Measurements from ENCODE around the gene PCMTD2. TPM values are rescaled to one million over a fixed set of nuclear protein-coding genes. Genes with fewer than 3 reads are reported as not detected.

The PCMTD2 gene
- total and polyA plus RNA-seq, 2 of the 8 experiments (the other 6 are each of a cell fraction or from before 2014, with no cell fraction given): 21.4 to 55.1 TPM

DNA sequence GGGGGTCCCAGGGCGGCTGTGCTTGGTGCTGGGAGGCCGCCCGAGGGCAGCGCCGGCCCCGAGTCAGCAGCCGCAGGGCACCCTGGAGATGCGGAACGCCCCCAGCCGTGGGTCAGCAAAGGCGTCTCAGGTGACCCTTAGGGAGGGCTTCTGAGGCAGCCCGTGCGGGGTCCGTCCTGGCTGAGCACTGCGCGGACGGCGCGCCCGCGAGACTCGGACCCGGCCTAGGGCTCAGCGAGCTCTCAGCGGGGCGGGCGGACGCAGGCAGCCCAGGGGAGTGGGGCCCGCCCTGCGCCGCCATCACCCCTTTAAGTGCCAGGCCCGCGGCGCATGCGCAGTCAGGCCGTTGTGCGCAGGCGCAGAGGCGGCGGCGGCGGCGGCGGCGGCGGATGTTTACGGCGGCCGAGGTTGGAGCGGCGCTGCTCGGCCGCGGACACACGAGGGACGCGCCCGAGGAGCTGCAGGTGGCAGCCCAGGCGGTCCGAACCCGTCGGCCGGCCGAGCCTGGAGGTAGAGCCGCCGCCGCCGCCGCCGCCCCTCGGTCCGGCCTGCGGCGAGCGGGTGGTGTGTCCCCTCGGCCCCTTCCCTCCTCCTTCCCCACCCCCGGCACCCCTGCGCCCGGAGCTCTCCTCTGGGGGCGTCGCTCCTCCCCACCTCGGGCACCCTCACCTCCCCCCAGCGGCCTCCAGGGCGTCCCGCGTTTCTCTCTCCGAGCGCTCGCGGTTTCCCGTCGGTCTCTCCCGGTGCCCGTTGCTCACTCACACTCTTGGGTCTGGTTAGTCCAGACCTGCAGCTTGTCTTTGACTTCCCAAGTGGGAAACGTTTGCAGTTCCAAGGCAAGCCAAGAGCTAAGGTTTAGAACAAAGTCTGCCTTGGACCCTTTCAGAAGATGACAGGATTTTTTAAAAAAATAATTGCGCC is at the start of gene PCMTD2 (continued):
- TF ChIP-seq RXRA (IDR thresholded peaks at IDR 0.05; ENCODE audit: insufficient read depth, low read depth, low read length): no peak
- TF ChIP-seq EP300 (IDR thresholded peaks at IDR 0.05; ENCODE audit: borderline replicate concordance in 1 of 2, low read depth in 2 of 2, low read length in 2 of 2): no peak
- TF ChIP-seq, protein P1, sequence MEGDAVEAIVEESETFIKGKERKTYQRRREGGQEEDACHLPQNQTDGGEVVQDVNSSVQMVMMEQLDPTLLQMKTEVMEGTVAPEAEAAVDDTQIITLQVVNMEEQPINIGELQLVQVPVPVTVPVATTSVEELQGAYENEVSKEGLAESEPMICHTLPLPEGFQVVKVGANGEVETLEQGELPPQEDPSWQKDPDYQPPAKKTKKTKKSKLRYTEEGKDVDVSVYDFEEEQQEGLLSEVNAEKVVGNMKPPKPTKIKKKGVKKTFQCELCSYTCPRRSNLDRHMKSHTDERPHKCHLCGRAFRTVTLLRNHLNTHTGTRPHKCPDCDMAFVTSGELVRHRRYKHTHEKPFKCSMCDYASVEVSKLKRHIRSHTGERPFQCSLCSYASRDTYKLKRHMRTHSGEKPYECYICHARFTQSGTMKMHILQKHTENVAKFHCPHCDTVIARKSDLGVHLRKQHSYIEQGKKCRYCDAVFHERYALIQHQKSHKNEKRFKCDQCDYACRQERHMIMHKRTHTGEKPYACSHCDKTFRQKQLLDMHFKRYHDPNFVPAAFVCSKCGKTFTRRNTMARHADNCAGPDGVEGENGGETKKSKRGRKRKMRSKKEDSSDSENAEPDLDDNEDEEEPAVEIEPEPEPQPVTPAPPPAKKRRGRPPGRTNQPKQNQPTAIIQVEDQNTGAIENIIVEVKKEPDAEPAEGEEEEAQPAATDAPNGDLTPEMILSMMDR (IDR thresholded peaks at IDR 0.05; ENCODE audit: control extremely low read depth in 1 of 3, insufficient read depth in 1 of 3, low read depth in 1 of 3, low read length in 3 of 3): no peak
- 0 out of 4 replicates have a peak, but pooled peaks of 1 of the 2 experiments have one; percentile 70 for TF ChIP-seq HDAC2 (IDR thresholded peaks at IDR 0.05; ENCODE audit: borderline replicate concordance in 1 of 2, low read depth in 2 of 2, low read length in 2 of 2)
- no peak for TF ChIP-seq TAF7 (optimal IDR thresholded peaks at IDR 0.05; ENCODE audit: borderline replicate concordance, low read depth, low read length)
- TF ChIP-seq JUN (IDR thresholded peaks at IDR 0.05; ENCODE audit: low read depth, low read length): no peak
- no peak for TF ChIP-seq BRCA1 (IDR thresholded peaks at IDR 0.05; ENCODE audit: low read depth, low read length)
- no peak for TF ChIP-seq TEAD4 (IDR thresholded peaks at IDR 0.05; ENCODE audit: low read depth, low read length)
- TF ChIP-seq, protein P2, sequence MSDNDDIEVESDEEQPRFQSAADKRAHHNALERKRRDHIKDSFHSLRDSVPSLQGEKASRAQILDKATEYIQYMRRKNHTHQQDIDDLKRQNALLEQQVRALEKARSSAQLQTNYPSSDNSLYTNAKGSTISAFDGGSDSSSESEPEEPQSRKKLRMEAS (IDR thresholded peaks at IDR 0.05): peak; percentile 97
- TF ChIP-seq BACH1 (IDR thresholded peaks at IDR 0.05; ENCODE audit: low read length): no peak
- TF ChIP-seq KDM5A (IDR thresholded peaks at IDR 0.05; ENCODE audit: low read length): no peak
